Endothelial cell of umbilical vein (primary cell): ENCODE results near the gene TCF25. TPM values are rescaled to one million over a fixed set of nuclear protein-coding genes. Genes with fewer than 3 reads are reported as not detected.

Source experiments
- BruUV-seq: library from RNA; stranded (reverse); fragments of 400-500 nt; replicated peaks from 2 replicates; lab custom pipeline; 2021; lab: Mats Ljungman, UMichigan
- CTCF ChIA-PET: fragments of 300-600, 350-600 bp; sonication (Branson Sonifier 250); formaldehyde crosslinking; loops from one replicate; lab custom pipeline; 2021; ENCODE audit warnings: antibody characterized with exemption, inconsistent platforms; lab: Charles Lee
- POLR2A ChIA-PET: fragments of 300-600, 350-600 bp; sonication (Branson Sonifier 250); formaldehyde crosslinking; loops from one replicate; lab custom pipeline; 2021; ENCODE audit warnings: antibody characterized with exemption, inconsistent platforms; lab: Charles Lee
- DNase-seq: peaks from one replicate; pipeline ENCODE4 v3.0.0-alpha.2; 2011; ENCODE audit warnings: low read depth, low spot score
- FAIRE-seq: peaks from 2 replicates; lab custom pipeline; 2011; peaks lifted over from hg19 to GRCh38; lab: Jason Lieb, UNC
- H2AFZ ChIP-seq: 2 replicates; pipeline ENCODE4 v1.6.0; 2012; ENCODE audit warnings: low read depth, low read length, control low read depth, inconsistent platforms
- H3K27ac ChIP-seq: 2 replicates; pipeline ENCODE4 v1.5.1; 2011; ENCODE audit warnings: low read depth, mild to moderate bottlenecking, control low read depth, low read length, moderate library complexity; ENCODE audit not compliant: insufficient read depth
- H3K27me3 ChIP-seq, 2 experiments: 2 replicates each; pipeline versions ENCODE4 v1.6.0 to v1.6.1; 2011; ENCODE audit warnings: low read length in 2 of 2, mixed read lengths in 1 of 2; ENCODE audit not compliant: control insufficient read depth in 2 of 2, insufficient read depth in 2 of 2
- H3K36me3 ChIP-seq, 2 experiments: 2 replicates in 1 of 2; 3 replicates in 1 of 2; pipeline ENCODE4 v1.5.1; 2011; ENCODE audit warnings: low read length in 2 of 2, mild to moderate bottlenecking in 1 of 2, moderate library complexity in 1 of 2; ENCODE audit not compliant: control insufficient read depth in 2 of 2, insufficient read depth in 2 of 2; ENCODE audit errors: extremely low read depth in 1 of 2
- H3K4me1 ChIP-seq: 3 replicates; pipeline ENCODE4 v1.5.1; 2011; ENCODE audit warnings: mild to moderate bottlenecking, low read length; ENCODE audit not compliant: control insufficient read depth, insufficient read depth; ENCODE audit errors: extremely low read depth
- H3K4me2 ChIP-seq: 2 replicates; pipeline ENCODE4 v1.6.1; 2011; ENCODE audit warnings: low read length, control low read depth, mixed read lengths; ENCODE audit not compliant: insufficient read depth
- H3K4me3 ChIP-seq, 3 experiments: fragments of 200-600 bp in 1 of 3; sonication (generic), shearing (Covaris generic) in 1 of 3; replicated peaks in 1 of 3; 2 replicates each; pipeline ENCODE4 v1.5.1; 2011 to 2016; ENCODE audit warnings: control low read depth in 3 of 3, low read length in 3 of 3, mild to moderate bottlenecking in 2 of 3, inconsistent platforms in 1 of 3, low read depth in 1 of 3, moderate library complexity in 1 of 3; ENCODE audit not compliant: insufficient read depth in 1 of 3
- H3K79me2 ChIP-seq: 2 replicates; pipeline ENCODE4 v1.6.0; 2012; ENCODE audit warnings: low read length, inconsistent platforms; ENCODE audit not compliant: control insufficient read depth, insufficient read depth
- H3K9ac ChIP-seq: replicated peaks from 2 replicates; pipeline ENCODE3; 2011; ENCODE audit warnings: low read length, control low read depth; ENCODE audit not compliant: insufficient read depth; ENCODE audit errors: extremely low read depth
- H3K9me1 ChIP-seq: replicated peaks from 3 replicates; pipeline ENCODE4 v1.6.0; 2011; ENCODE audit warnings: mild to moderate bottlenecking, low read length; ENCODE audit not compliant: control insufficient read depth, insufficient read depth; ENCODE audit errors: extremely low read depth
- H3K9me3 ChIP-seq: replicated peaks from 2 replicates; pipeline ENCODE4 v1.5.1; 2012; ENCODE audit warnings: low read length, inconsistent platforms; ENCODE audit not compliant: control insufficient read depth, insufficient read depth
- H4K20me1 ChIP-seq: replicated peaks from 2 replicates; pipeline ENCODE3; 2011; ENCODE audit warnings: mild to moderate bottlenecking, low read length; ENCODE audit not compliant: control insufficient read depth, insufficient read depth; ENCODE audit errors: extremely low read depth
- CTCF ChIP-seq, 2 donors: IDR thresholded peaks; 1 replicate in 1 of 2; 2 replicates in 1 of 2; pipeline ENCODE4 v1.5.1; 2011; ENCODE audit warnings: low read length in 2 of 2, mild to moderate bottlenecking in 2 of 2, moderate library complexity in 2 of 2, control low read depth in 1 of 2, inconsistent platforms in 1 of 2, low read depth in 1 of 2; ENCODE audit not compliant: insufficient read depth in 1 of 2; ENCODE audit errors: extremely low read depth in 1 of 2
- EZH2 ChIP-seq: IDR thresholded peaks from 2 replicates; pipeline ENCODE4 v1.6.1; 2012; ENCODE audit warnings: borderline replicate concordance, low read depth, mild to moderate bottlenecking, moderate library complexity, low read length, inconsistent platforms; ENCODE audit not compliant: severe bottlenecking
- FOS ChIP-seq: IDR thresholded peaks from 2 replicates; pipeline ENCODE4 v1.6.1; 2011; ENCODE audit warnings: mild to moderate bottlenecking, low read length, moderate library complexity, borderline replicate concordance; ENCODE audit not compliant: insufficient read depth
- GATA2 ChIP-seq: IDR thresholded peaks from 2 replicates; pipeline ENCODE4 v1.7.0; 2011; ENCODE audit warnings: low read depth, mild to moderate bottlenecking, moderate library complexity, mixed read lengths, low read length; ENCODE audit not compliant: insufficient read length, insufficient read depth
- JUN ChIP-seq: IDR thresholded peaks from 2 replicates; pipeline ENCODE4 v1.6.1; 2011; ENCODE audit warnings: borderline replicate concordance, low read depth; ENCODE audit not compliant: insufficient read length, insufficient read depth
- MYC ChIP-seq: IDR thresholded peaks from one replicate; pipeline ENCODE4 v1.6.1; 2011; ENCODE audit warnings: mild to moderate bottlenecking, low read depth, low read length
- POLR2A ChIP-seq: IDR thresholded peaks from 2 replicates; pipeline ENCODE4 v1.6.1; 2012; ENCODE audit warnings: low read depth, mild to moderate bottlenecking, control low read depth, low read length
- POLR2AphosphoS5 ChIP-seq: IDR thresholded peaks from 2 replicates; pipeline ENCODE4 v1.6.1; 2012; ENCODE audit warnings: low read depth, mild to moderate bottlenecking, control low read depth, low read length, moderate library complexity; ENCODE audit not compliant: insufficient read depth
- dilution Hi-C: fragments of 300-500 bp; cut with MboI; formaldehyde crosslinking; loops from one replicate; pipeline ENCODE4 v1.15.0; 2019; ENCODE audit warnings: low sequenced_read_pairs; ENCODE audit not compliant: extremely low pct_ligation_motif_present
- intact Hi-C: fragments of 100-400 bp; cut with micrococcal nuclease; formaldehyde crosslinking; loops from one replicate; pipeline ENCODE4 v1.10.0; 2022
- polyA plus RNA-seq, 4 experiments: library from polyadenylated mRNA; depleted of rRNA in 3 of 4; stranded (reverse) in 3 of 4; unstranded in 1 of 4; fragments of >200 nt; gene quantifications; 2 replicates each; pipeline versions ENCODE4 v1.2.1 to v1.2.3, GENCODE V29; 2011 to 2012; ENCODE audit warnings: missing spikeins in 1 of 4
- total RNA-seq: library from RNA; stranded (reverse); gene quantifications from 2 replicates; pipeline ENCODE4 v1.2.3, GENCODE V29; 2021
- TF ChIP-seq, protein P1 (sequence below): IDR thresholded peaks from 2 replicates; pipeline ENCODE4 v1.6.1; 2011; ENCODE audit not compliant: insufficient read depth, insufficient read length

The TCF25 gene
- total and polyA plus RNA-seq, 2 donors (not counting 3 experiments of a cell fraction or from before 2014, with no cell fraction given) = 193 to 234 TPM

GRCh38 chr16:89884041-89884421, 10.6 kb downstream of the TCF25 start:
- no peaks in the 10 kb centered on the region for H4K20me1 ChIP-seq
- no peak for FAIRE-seq
- intact Hi-C loops = no loop called here

More at GRCh38 chr16:89884041-89884421, 10.6 kb downstream of the TCF25 start:
- DNase-seq = no peak
- Histone ChIP-seq H3K27me3 (no peaks in the 10 kb centered on the region), H3K9me1 (no peaks in the 10 kb centered on the region), H3K4me2 (no peak overlapping the region), H3K27ac (no peak overlapping the region), H3K79me2 (peaks cover 36% of the 10 kb centered on the region), H3K9ac (no peak overlapping the region), H3K36me3 (peaks cover 20 to 46% of the 10 kb centered on the region in 2 experiments), H3K9me3 (no peaks in the 10 kb centered on the region), H3K4me1 (no peaks in the 10 kb centered on the region), H3K4me3 (no peak overlapping the region), H2AFZ (no peak overlapping the region)
- ChIA-PET CTCF (no interaction called here), POLR2A (no interaction called here)
- TF ChIP-seq EZH2 (no peak), CTCF (IDR thresholded peaks at IDR 0.05; ENCODE audit: extremely low read depth in 1 of 2, insufficient read depth in 1 of 2, low read depth in 1 of 2, low read length in 2 of 2) (no peak), FOS (no peak), GATA2 (no peak), POLR2A (no peak), POLR2AphosphoS5 (no peak), MYC (no peak), JUN (no peak)
- TF ChIP-seq, protein P1, sequence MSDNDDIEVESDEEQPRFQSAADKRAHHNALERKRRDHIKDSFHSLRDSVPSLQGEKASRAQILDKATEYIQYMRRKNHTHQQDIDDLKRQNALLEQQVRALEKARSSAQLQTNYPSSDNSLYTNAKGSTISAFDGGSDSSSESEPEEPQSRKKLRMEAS = no peak
- no TSS peak for BruUV-seq
- dilution Hi-C loops = no loop called here
